H9 (cell line): ENCODE results near the gene PRKD3. TPM values are rescaled to one million over a fixed set of nuclear protein-coding genes. Genes with fewer than 3 reads are reported as not detected.

Experiments used
- DNase-seq: peaks from one replicate; pipeline ENCODE4 v3.0.0-alpha.2; 2017
- H2AFZ ChIP-seq: one replicate; pipeline ENCODE4 v1.6.1; 2013; ENCODE audit warnings: mild to moderate bottlenecking, low read length, control low read depth, moderate library complexity
- H2AK5ac ChIP-seq: 2 replicates; pipeline ENCODE4 v1.6.1; 2013; ENCODE audit warnings: low read length, control low read depth, mixed read lengths; ENCODE audit not compliant: insufficient read length
- H2BK120ac ChIP-seq: one replicate; pipeline ENCODE4 v1.6.1; 2013; ENCODE audit warnings: low read depth, mild to moderate bottlenecking, low read length, control low read depth, inconsistent platforms; ENCODE audit not compliant: poor library complexity, severe bottlenecking
- H2BK12ac ChIP-seq: 2 replicates; pipeline ENCODE4 v1.6.1; 2013; ENCODE audit warnings: low read length, control low read depth, mixed read lengths, low read depth; ENCODE audit not compliant: insufficient read length
- H2BK15ac ChIP-seq: 2 replicates; pipeline ENCODE4 v1.6.1; 2013; ENCODE audit warnings: low read depth, low read length, control low read depth
- H2BK20ac ChIP-seq: one replicate; pipeline ENCODE4 v1.6.1; 2013; ENCODE audit warnings: low read depth, mild to moderate bottlenecking, low read length, control low read depth, inconsistent platforms; ENCODE audit not compliant: poor library complexity, severe bottlenecking
- H2BK5ac ChIP-seq: 2 replicates; pipeline ENCODE4 v1.6.1; 2013; ENCODE audit warnings: low read length, control low read depth, mixed read lengths; ENCODE audit not compliant: insufficient read length
- H3K14ac ChIP-seq: 2 replicates; pipeline ENCODE4 v1.6.1; 2013; ENCODE audit warnings: low read length, control low read depth; ENCODE audit not compliant: insufficient read depth
- H3K18ac ChIP-seq: 2 replicates; pipeline ENCODE4 v1.6.1; 2013; ENCODE audit warnings: low read depth, mild to moderate bottlenecking, mixed read lengths, low read length, control low read depth; ENCODE audit not compliant: insufficient read length
- H3K23ac ChIP-seq: 2 replicates; pipeline ENCODE4 v1.6.1; 2013; ENCODE audit warnings: low read length, control low read depth, mixed read lengths, low read depth; ENCODE audit not compliant: insufficient read length
- H3K23me2 ChIP-seq: 2 replicates; pipeline ENCODE4 v1.6.1; 2013; ENCODE audit warnings: low read depth, mild to moderate bottlenecking, mixed read lengths, low read length, control low read depth; ENCODE audit not compliant: insufficient read length, poor library complexity, severe bottlenecking
- H3K27ac ChIP-seq: 2 replicates; pipeline ENCODE4 v1.5.1; 2013; ENCODE audit warnings: low read length, control low read depth, mixed read lengths, low read depth; ENCODE audit not compliant: insufficient read length
- H3K27me3 ChIP-seq: 2 replicates; pipeline ENCODE4 v1.6.1; 2013; ENCODE audit warnings: low read length, control low read depth, inconsistent platforms; ENCODE audit not compliant: insufficient read depth
- H3K4ac ChIP-seq: 2 replicates; pipeline ENCODE4 v1.6.1; 2013; ENCODE audit warnings: low read depth, mild to moderate bottlenecking, control low read depth, inconsistent platforms, low read length, moderate library complexity
- H3K4me1 ChIP-seq: 2 replicates; pipeline ENCODE4 v1.6.1; 2013; ENCODE audit warnings: low read length, control low read depth, inconsistent platforms; ENCODE audit not compliant: insufficient read depth
- H3K4me2 ChIP-seq: 2 replicates; pipeline ENCODE4 v1.6.1; 2013; ENCODE audit warnings: low read length, control low read depth, mixed read lengths; ENCODE audit not compliant: insufficient read length, insufficient read depth
- H3K56ac ChIP-seq: 2 replicates; pipeline ENCODE4 v1.6.1; 2013; ENCODE audit warnings: low read depth, mild to moderate bottlenecking, mixed read lengths, low read length, control low read depth; ENCODE audit not compliant: insufficient read length
- H3K79me1 ChIP-seq: 2 replicates; pipeline ENCODE4 v1.6.1; 2013; ENCODE audit warnings: low read depth, mild to moderate bottlenecking, moderate library complexity, low read length, control low read depth, inconsistent platforms; ENCODE audit not compliant: insufficient read depth, poor library complexity, severe bottlenecking
- H3K79me2 ChIP-seq: 2 replicates; pipeline ENCODE4 v1.6.1; 2013; ENCODE audit warnings: low read length, control low read depth, inconsistent platforms; ENCODE audit not compliant: insufficient read depth
- H3K9ac ChIP-seq: 2 replicates; pipeline ENCODE4 v1.6.1; 2013; ENCODE audit warnings: low read length, control low read depth, mixed read lengths; ENCODE audit not compliant: insufficient read length; ENCODE audit errors: extremely low read depth
- H3K9me3 ChIP-seq: one replicate; pipeline ENCODE4 v1.6.1; 2013; ENCODE audit warnings: low read depth, low read length, inconsistent platforms; ENCODE audit not compliant: control insufficient read depth
- H3T11ph ChIP-seq: one replicate; pipeline ENCODE4 v1.6.1; 2013; ENCODE audit warnings: mild to moderate bottlenecking, low read length, control low read depth, inconsistent platforms
- H4K20me1 ChIP-seq: one replicate; pipeline ENCODE4 v1.6.1; 2013; ENCODE audit not compliant: control insufficient read depth, insufficient read length, insufficient read depth
- H4K5ac ChIP-seq: 2 replicates; pipeline ENCODE4 v1.6.1; 2013; ENCODE audit warnings: low read depth, mild to moderate bottlenecking, mixed read lengths, low read length, control low read depth; ENCODE audit not compliant: insufficient read length
- H4K8ac ChIP-seq: replicated peaks from 2 replicates; pipeline ENCODE4 v1.6.1; 2013; ENCODE audit warnings: low read length, control low read depth, mixed read lengths, low read depth; ENCODE audit not compliant: insufficient read length
- H4K91ac ChIP-seq: 2 replicates; pipeline ENCODE4 v1.6.1; 2013; ENCODE audit warnings: low read depth, mild to moderate bottlenecking, moderate library complexity, mixed read lengths, low read length, control low read depth; ENCODE audit not compliant: insufficient read length
- H3K27ac Mint-ChIP-seq, 3 experiments: 2 replicates in 2 of 3; 3 replicates in 1 of 3; pipeline ENCODE4 v1.8.0; 2020 to 2021; ENCODE audit warnings: mixed read lengths in 3 of 3, mild to moderate bottlenecking in 1 of 3, moderate library complexity in 1 of 3
- H3K27me3 Mint-ChIP-seq: 2 replicates; pipeline ENCODE4 v1.8.0; 2021; ENCODE audit warnings: low read depth, mild to moderate bottlenecking, moderate library complexity, mixed read lengths
- H3K36me3 Mint-ChIP-seq, 3 experiments: 2 replicates in 2 of 3; 3 replicates in 1 of 3; pipeline ENCODE4 v1.8.0; 2020 to 2021; ENCODE audit warnings: low read depth in 3 of 3, mixed read lengths in 3 of 3; ENCODE audit not compliant: insufficient read depth in 1 of 3
- H3K4me1 Mint-ChIP-seq, 2 experiments: 2 replicates each; pipeline ENCODE4 v1.8.0; 2020; ENCODE audit warnings: mixed read lengths in 2 of 2
- H3K4me3 Mint-ChIP-seq, 2 experiments: 2 replicates in 1 of 2; 3 replicates in 1 of 2; pipeline ENCODE4 v1.8.0; 2020 to 2021; ENCODE audit warnings: mild to moderate bottlenecking in 2 of 2, mixed read lengths in 2 of 2, moderate library complexity in 1 of 2
- H3K9me3 Mint-ChIP-seq, 2 experiments: 2 replicates in 1 of 2; 3 replicates in 1 of 2; pipeline ENCODE4 v1.8.0; 2020; ENCODE audit warnings: mild to moderate bottlenecking in 2 of 2, mixed read lengths in 2 of 2, moderate library complexity in 1 of 2
- WGBS: extraction: QIAGEN DNeasy Blood & Tissue Kit; methylation state at CpG from one replicate; pipeline ENCODE4 v1.1.7; 2013; ENCODE audit warnings: missing lambda C conversion rate, low lambda C conversion rate, mixed read lengths; ENCODE audit not compliant: insufficient read length; ENCODE audit errors: extremely low coverage; 5-methylcytosine and 5-hydroxymethylcytosine counted together
- total RNA-seq: library from RNA; stranded (reverse); gene quantifications from 2 replicates; pipeline ENCODE4 v1.2.1, GENCODE V29; 2021
- TF ChIP-seq, protein P1 (sequence below): fragments of 200-600 bp; sonication (generic); conservative IDR thresholded peaks from 3 replicates; pipeline ENCODE4 v1.8.0; 2021; ENCODE audit warnings: antibody characterized with exemption, mild to moderate bottlenecking

PRKD3 gene
- total RNA-seq, 1 experiment from 2014 or later = 63.3 TPM

DNA sequence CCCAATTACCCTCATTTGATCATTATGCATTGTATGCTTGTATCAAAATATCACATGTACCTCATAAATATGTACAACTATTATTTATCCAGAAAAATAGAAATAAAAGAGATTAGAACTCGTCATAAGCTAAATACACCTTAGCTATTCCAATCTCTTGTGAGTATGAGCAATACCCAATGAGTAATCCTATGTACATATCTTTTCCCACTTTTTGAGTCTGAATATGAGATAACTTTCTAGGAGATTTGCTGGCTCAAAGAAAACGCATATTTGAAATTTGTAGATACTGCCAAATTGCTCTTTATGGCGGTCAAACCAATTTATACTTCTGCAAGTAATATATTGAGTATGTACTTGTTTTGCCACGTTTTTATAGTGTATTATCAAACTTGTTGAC is 24.1 kb downstream of the PRKD3 start:
- no peak overlapping the region for H3K4me3 Mint-ChIP-seq
- Histone ChIP-seq H2BK12ac (no peak overlapping the region), H2AFZ (no peak overlapping the region), H2BK5ac (no peak overlapping the region), H3K4me1 (no peaks in the 10 kb centered on the region), H3K23ac (no peak overlapping the region), H3K79me2 (peaks cover 3% of the 10 kb centered on the region; the same call in 1 of the 2 replicates), H3K27ac (no peak overlapping the region), H2BK20ac (no peak overlapping the region), H3K27me3 (no peaks in the 10 kb centered on the region), H4K91ac (no peak overlapping the region), H3K18ac (no peak overlapping the region), H4K20me1 (no peaks in the 10 kb centered on the region), H3K4ac (no peak overlapping the region), H3K79me1 (peaks cover 6% of the 10 kb centered on the region), H4K5ac (no peak overlapping the region), H2BK15ac (no peak overlapping the region), H3T11ph (no peak overlapping the region), H4K8ac (no peak overlapping the region), H3K9me3 (no peaks in the 10 kb centered on the region), H3K9ac (no peak overlapping the region), H3K56ac (no peak overlapping the region), H2AK5ac (no peak overlapping the region), H3K23me2 (no peaks in the 10 kb centered on the region), H3K14ac (no peak overlapping the region), H3K4me2 (no peak overlapping the region), H2BK120ac (no peak overlapping the region)
- no peak overlapping the region for H3K27ac Mint-ChIP-seq
- H3K36me3 Mint-ChIP-seq = peaks cover 4 to 10% (median 7%) of the 10 kb centered on the region in 3 experiments; a peak in 5 of 7 replicates
- peaks cover 28 to 31% of the 10 kb centered on the region in 2 experiments for H3K4me1 Mint-ChIP-seq
- TF ChIP-seq, protein P1, sequence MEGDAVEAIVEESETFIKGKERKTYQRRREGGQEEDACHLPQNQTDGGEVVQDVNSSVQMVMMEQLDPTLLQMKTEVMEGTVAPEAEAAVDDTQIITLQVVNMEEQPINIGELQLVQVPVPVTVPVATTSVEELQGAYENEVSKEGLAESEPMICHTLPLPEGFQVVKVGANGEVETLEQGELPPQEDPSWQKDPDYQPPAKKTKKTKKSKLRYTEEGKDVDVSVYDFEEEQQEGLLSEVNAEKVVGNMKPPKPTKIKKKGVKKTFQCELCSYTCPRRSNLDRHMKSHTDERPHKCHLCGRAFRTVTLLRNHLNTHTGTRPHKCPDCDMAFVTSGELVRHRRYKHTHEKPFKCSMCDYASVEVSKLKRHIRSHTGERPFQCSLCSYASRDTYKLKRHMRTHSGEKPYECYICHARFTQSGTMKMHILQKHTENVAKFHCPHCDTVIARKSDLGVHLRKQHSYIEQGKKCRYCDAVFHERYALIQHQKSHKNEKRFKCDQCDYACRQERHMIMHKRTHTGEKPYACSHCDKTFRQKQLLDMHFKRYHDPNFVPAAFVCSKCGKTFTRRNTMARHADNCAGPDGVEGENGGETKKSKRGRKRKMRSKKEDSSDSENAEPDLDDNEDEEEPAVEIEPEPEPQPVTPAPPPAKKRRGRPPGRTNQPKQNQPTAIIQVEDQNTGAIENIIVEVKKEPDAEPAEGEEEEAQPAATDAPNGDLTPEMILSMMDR = no peak
- no peaks in the 10 kb centered on the region for H3K27me3 Mint-ChIP-seq
- no peak for DNase-seq
- no peaks in the 10 kb centered on the region for H3K9me3 Mint-ChIP-seq
- WGBS = no CpG with 5 or more reads among the region's 4 CpGs
